ENCODE data around the gene PTPN14. TPM values are rescaled to one million over a fixed set of nuclear protein-coding genes. Genes with fewer than 3 reads are reported as not detected.

The PTPN14 gene
- total and polyA plus RNA-seq, 2 experiments from 2014 or later: 18.7 to 70.2 TPM

DNA sequence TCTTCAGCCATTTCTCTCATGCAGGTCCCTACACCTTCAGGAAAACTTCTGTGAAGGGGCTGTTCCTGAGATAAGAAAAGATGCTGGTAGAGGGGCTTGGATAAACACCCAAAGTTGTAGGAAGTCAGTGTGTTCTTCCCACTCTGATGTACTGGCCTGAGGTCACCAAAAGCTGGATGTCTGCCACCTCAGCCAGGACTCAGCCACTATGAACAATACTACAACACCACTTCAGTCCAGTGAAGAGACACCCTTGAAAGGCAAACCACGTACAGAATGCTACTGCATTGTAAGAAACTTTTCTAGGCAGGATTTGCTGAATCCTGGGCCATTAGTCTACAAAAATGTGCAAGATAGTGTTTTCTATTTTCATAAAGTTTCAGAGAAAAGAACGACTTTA is 2.4 kb downstream of the PTPN14 start (continued):
- TF ChIP-seq, protein P1, sequence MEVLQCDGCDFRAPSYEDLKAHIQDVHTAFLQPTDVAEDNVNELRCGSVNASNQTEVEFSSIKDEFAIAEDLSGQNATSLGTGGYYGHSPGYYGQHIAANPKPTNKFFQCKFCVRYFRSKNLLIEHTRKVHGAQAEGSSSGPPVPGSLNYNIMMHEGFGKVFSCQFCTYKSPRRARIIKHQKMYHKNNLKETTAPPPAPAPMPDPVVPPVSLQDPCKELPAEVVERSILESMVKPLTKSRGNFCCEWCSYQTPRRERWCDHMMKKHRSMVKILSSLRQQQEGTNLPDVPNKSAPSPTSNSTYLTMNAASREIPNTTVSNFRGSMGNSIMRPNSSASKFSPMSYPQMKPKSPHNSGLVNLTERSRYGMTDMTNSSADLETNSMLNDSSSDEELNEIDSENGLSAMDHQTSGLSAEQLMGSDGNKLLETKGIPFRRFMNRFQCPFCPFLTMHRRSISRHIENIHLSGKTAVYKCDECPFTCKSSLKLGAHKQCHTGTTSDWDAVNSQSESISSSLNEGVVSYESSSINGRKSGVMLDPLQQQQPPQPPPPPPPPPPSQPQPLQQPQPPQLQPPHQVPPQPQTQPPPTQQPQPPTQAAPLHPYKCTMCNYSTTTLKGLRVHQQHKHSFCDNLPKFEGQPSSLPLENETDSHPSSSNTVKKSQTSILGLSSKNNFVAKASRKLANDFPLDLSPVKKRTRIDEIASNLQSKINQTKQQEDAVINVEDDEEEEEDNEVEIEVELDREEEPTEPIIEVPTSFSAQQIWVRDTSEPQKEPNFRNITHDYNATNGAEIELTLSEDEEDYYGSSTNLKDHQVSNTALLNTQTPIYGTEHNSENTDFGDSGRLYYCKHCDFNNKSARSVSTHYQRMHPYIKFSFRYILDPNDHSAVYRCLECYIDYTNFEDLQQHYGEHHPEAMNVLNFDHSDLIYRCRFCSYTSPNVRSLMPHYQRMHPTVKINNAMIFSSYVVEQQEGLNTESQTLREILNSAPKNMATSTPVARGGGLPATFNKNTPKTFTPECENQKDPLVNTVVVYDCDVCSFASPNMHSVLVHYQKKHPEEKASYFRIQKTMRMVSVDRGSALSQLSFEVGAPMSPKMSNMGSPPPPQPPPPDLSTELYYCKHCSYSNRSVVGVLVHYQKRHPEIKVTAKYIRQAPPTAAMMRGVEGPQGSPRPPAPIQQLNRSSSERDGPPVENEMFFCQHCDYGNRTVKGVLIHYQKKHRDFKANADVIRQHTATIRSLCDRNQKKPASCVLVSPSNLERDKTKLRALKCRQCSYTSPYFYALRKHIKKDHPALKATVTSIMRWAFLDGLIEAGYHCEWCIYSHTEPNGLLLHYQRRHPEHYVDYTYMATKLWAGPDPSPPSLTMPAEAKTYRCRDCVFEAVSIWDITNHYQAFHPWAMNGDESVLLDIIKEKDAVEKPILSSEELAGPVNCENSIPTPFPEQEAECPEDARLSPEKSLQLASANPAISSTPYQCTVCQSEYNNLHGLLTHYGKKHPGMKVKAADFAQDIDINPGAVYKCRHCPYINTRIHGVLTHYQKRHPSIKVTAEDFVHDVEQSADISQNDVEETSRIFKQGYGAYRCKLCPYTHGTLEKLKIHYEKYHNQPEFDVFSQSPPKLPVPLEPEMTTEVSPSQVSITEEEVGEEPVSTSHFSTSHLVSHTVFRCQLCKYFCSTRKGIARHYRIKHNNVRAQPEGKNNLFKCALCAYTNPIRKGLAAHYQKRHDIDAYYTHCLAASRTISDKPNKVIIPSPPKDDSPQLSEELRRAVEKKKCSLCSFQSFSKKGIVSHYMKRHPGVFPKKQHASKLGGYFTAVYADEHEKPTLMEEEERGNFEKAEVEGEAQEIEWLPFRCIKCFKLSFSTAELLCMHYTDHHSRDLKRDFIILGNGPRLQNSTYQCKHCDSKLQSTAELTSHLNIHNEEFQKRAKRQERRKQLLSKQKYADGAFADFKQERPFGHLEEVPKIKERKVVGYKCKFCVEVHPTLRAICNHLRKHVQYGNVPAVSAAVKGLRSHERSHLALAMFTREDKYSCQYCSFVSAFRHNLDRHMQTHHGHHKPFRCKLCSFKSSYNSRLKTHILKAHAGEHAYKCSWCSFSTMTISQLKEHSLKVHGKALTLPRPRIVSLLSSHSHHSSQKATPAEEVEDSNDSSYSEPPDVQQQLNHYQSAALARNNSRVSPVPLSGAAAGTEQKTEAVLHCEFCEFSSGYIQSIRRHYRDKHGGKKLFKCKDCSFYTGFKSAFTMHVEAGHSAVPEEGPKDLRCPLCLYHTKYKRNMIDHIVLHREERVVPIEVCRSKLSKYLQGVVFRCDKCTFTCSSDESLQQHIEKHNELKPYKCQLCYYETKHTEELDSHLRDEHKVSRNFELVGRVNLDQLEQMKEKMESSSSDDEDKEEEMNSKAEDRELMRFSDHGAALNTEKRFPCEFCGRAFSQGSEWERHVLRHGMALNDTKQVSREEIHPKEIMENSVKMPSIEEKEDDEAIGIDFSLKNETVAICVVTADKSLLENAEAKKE (CRISPR knock-in tag; IDR thresholded peaks at IDR 0.05): no peak
- TF ChIP-seq NANOG (IDR thresholded peaks at IDR 0.05; ENCODE audit: borderline replicate concordance) (no peak), CREB1 (CRISPR knock-in tag; IDR thresholded peaks at IDR 0.05; ENCODE audit: low read depth) (no peak)

DNA sequence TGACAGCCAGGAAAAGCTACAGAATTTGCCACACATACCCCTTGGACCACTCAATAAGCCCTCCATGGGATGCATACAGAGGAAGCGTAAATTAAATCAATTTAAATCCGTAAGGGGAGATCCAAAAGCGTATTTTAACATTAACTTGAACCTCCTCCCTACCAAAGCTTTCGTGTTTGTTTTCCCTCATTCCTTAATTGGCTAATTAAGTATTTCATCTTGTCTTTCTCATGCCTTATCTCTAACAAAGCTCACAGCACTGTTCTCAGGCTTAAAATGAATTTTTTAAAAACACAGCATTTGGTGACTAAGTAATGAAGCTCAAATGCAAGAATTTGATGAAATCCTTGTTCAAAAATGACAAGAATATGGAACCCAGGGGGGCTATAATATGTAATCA is 3.1 kb downstream of the PTPN14 start:
- no peaks in the 10 kb centered on the region for H3K36me3 ChIP-seq (ENCODE audit: insufficient read depth)
- peaks cover 54% of the 10 kb centered on the region for H3K4me1 Mint-ChIP-seq
- peaks cover 19% of the 10 kb centered on the region for H4K20me1 ChIP-seq (replicated peaks; ENCODE audit: insufficient read depth)
- ATAC-seq: no peak
- no peaks in the 10 kb centered on the region for H3K9me2 ChIP-seq (ENCODE audit: insufficient read depth)
- peaks cover 2% of the 10 kb centered on the region; the same call in 1 of the 2 replicates for H3F3A ChIP-seq (replicated peaks; ENCODE audit: low read depth)
- no peak for DNase-seq (ENCODE audit: low spot score)
- H3K4me2 ChIP-seq: peak overlapping the region; percentile 85
- H3K36me3 Mint-ChIP-seq (ENCODE audit: low read depth): no peaks in the 10 kb centered on the region
- no peak for TF ChIP-seq ETS1 (IDR thresholded peaks at IDR 0.05)
- TF ChIP-seq CREB1 (CRISPR knock-in tag; IDR thresholded peaks at IDR 0.05; ENCODE audit: low read depth): no peak
- no peak for TF ChIP-seq ZNF114 (CRISPR knock-in tag; IDR thresholded peaks at IDR 0.05)
- TF ChIP-seq, protein P1 (CRISPR knock-in tag; IDR thresholded peaks at IDR 0.05): no peak
- no peak for TF ChIP-seq CTCF (conservative IDR thresholded peaks at IDR 0.05; ENCODE audit: low read depth in 2 of 2)
- TF ChIP-seq NANOG (IDR thresholded peaks at IDR 0.05; ENCODE audit: borderline replicate concordance): no peak
- H3K9me3 Mint-ChIP-seq: no peaks in the 10 kb centered on the region
- H3K79me2 ChIP-seq (replicated peaks; ENCODE audit: insufficient read depth): peaks cover 78% of the 10 kb centered on the region
- no peak overlapping the region for H3K27ac Mint-ChIP-seq
- no peak overlapping the region for H2AFZ ChIP-seq
- no peak overlapping the region for H3K4me3 ChIP-seq
- H3K27me3 ChIP-seq (ENCODE audit: insufficient read depth): no peaks in the 10 kb centered on the region
- H3K4me1 ChIP-seq (ENCODE audit: insufficient read depth): peaks cover 50% of the 10 kb centered on the region
- H3K27me3 Mint-ChIP-seq (ENCODE audit: insufficient read depth, low read depth, poor library complexity): peaks cover 18% of the 10 kb centered on the region
- H3K27ac ChIP-seq (ENCODE audit: low read depth): no peak overlapping the region
- H3K4me3 Mint-ChIP-seq: peak overlapping the region; percentile 19; the same call in 1 of the 3 replicates

Data from GM23338 (cell line).